Gastroesophageal sphincter (tissue), 4 donors: ENCODE results near the gene CTCFL. TPM values are rescaled to one million over a fixed set of nuclear protein-coding genes. Genes with fewer than 3 reads are reported as not detected.

ENCODE experiments used
- ATAC-seq: fragments of 150-250 bp; one replicate; pipeline ENCODE4 v1.9.1; 2016; ENCODE audit warnings: mild to moderate bottlenecking, moderate library complexity
- H3K27ac ChIP-seq, 4 donors: fragments of 200-600 bp; sonication (generic) in 3 of 4; 1 replicate in 3 of 4; 2 replicates in 1 of 4; pipeline ENCODE4 v1.5.1; 2016 to 2019
- H3K27me3 ChIP-seq: fragments of 200-600 bp; sonication (generic); one replicate; pipeline ENCODE4 v1.5.1; 2019
- H3K36me3 ChIP-seq, 2 donors: fragments of 200-600 bp; sonication (generic); one replicate each; pipeline ENCODE4 v1.5.1; 2019; ENCODE audit warnings: control low read depth in 1 of 2
- H3K4me1 ChIP-seq, 3 donors: fragments of 200-600 bp; sonication (generic); 1 replicate in 2 of 3; 2 replicates in 1 of 3; pipeline ENCODE4 v1.5.1; 2016 to 2019; ENCODE audit warnings: control low read depth in 2 of 3
- H3K4me3 ChIP-seq, 2 donors: fragments of 200-600 bp; sonication (generic); one replicate each; pipeline ENCODE4 v1.5.1; 2019; ENCODE audit warnings: mild to moderate bottlenecking in 1 of 2, moderate library complexity in 1 of 2
- H3K9me3 ChIP-seq, 3 donors: fragments of 200-600 bp; sonication (generic); one replicate each; pipeline ENCODE4 v1.5.1; 2017 to 2019; ENCODE audit warnings: control low read depth in 2 of 3
- CTCF ChIP-seq, 4 experiments: fragments of 200-600 bp in 2 of 4; fragments of 450-650 bp in 2 of 4; sonication (generic) in 1 of 4; IDR thresholded peaks; one replicate each; pipeline ENCODE4 v1.5.1; 2017 to 2019; ENCODE audit warnings: antibody characterized with exemption in 4 of 4, mild to moderate bottlenecking in 2 of 4, moderate library complexity in 2 of 4
- EP300 ChIP-seq: sonication (generic); formaldehyde crosslinking; IDR thresholded peaks from one replicate; pipeline ENCODE4 v1.6.1; 2017; ENCODE audit warnings: antibody characterized with exemption, mild to moderate bottlenecking
- POLR2A ChIP-seq, 2 donors: fragments of 450-650 bp; IDR thresholded peaks; one replicate each; pipeline ENCODE4 v1.6.1; 2017; ENCODE audit warnings: antibody characterized with exemption in 2 of 2, mild to moderate bottlenecking in 2 of 2, moderate library complexity in 1 of 2
- POLR2AphosphoS5 ChIP-seq: sonication (generic); formaldehyde crosslinking; IDR thresholded peaks from one replicate; pipeline ENCODE4 v1.6.1; 2017; ENCODE audit warnings: antibody characterized with exemption
- WGBS, 2 donors: methylation state at CpG; one replicate each; pipeline ENCODE4 v1.1.5; 2018; ENCODE audit warnings: low coverage in 1 of 2; 5-methylcytosine and 5-hydroxymethylcytosine counted together
- total RNA-seq, 4 donors: library from RNA; depleted of rRNA; stranded (reverse); fragments of >200 nt; gene quantifications; one replicate each; pipeline ENCODE4 v1.1.0, GENCODE V29; 2016

Gene CTCFL
- total RNA-seq, 4 donors from 2014 or later, result not detected

GRCh38 chr20:57556980-57557274 is 32.0 kb upstream of the CTCFL start:
- Histone ChIP-seq H3K4me3 (no peak overlapping the region), H3K27me3 (peaks cover 29% of the 10 kb centered on the region), H3K36me3 (no peaks in the 10 kb centered on the region), H3K9me3 (no peaks in the 10 kb centered on the region), H3K4me1 (peaks cover 0 to 7% (median 0%) of the 10 kb centered on the region in 3 donors), H3K27ac (no peak overlapping the region)
- no peak for ATAC-seq
- no peak for TF ChIP-seq POLR2AphosphoS5
- TF ChIP-seq EP300, result no peak
- TF ChIP-seq POLR2A (IDR thresholded peaks at IDR 0.05), result no peak
- TF ChIP-seq CTCF (IDR thresholded peaks at IDR 0.05), result no peak
- no CpG with 5 or more reads among the region's 3 CpGs for WGBS, 2 donors

- H3K4me3 ChIP-seq, result no peak overlapping the region
- H3K4me1 ChIP-seq, result no peaks in the 10 kb centered on the region
- 74 to 82% methylated on average over 5 to 10 of the region's 11 CpGs for WGBS, 2 donors
- peaks cover 29% of the 10 kb centered on the region for H3K27me3 ChIP-seq
- no peak for ATAC-seq
- H3K36me3 ChIP-seq, result no peaks in the 10 kb centered on the region
- no peak for TF ChIP-seq CTCF (IDR thresholded peaks at IDR 0.05)
- TF ChIP-seq EP300, result no peak
- no peak for TF ChIP-seq POLR2A (IDR thresholded peaks at IDR 0.05)
- no peak for TF ChIP-seq POLR2AphosphoS5
- H3K27ac ChIP-seq, result no peak overlapping the region
- no peaks in the 10 kb centered on the region for H3K9me3 ChIP-seq
These were observed 30.7 kb upstream of the CTCFL start for GRCh38 chr20:57555457-57556184.

- Histone ChIP-seq H3K4me1 (no peaks in the 10 kb centered on the region), H3K36me3 (no peaks in the 10 kb centered on the region), H3K9me3 (no peaks in the 10 kb centered on the region), H3K27ac (no peak overlapping the region), H3K4me3 (no peak overlapping the region), H3K27me3 (peaks cover 18% of the 10 kb centered on the region)
- 78 to 81% methylated on average over 7 to 11 of the region's 11 CpGs for WGBS, 2 donors
- TF ChIP-seq POLR2A (IDR thresholded peaks at IDR 0.05) (no peak), EP300 (no peak), POLR2AphosphoS5 (no peak), CTCF (IDR thresholded peaks at IDR 0.05) (no peak)
- ATAC-seq, result no peak
These were observed 28.6 kb upstream of the CTCFL start for GRCh38 chr20:57553376-57554018.

GRCh38 chr20:57552471-57552870 is 27.5 kb upstream of the CTCFL start:
- Histone ChIP-seq H3K36me3 (no peaks in the 10 kb centered on the region), H3K4me1 (peaks cover 0 to 1% (median 0%) of the 10 kb centered on the region in 3 donors), H3K4me3 (no peak overlapping the region), H3K27ac (no peak overlapping the region), H3K9me3 (no peaks in the 10 kb centered on the region), H3K27me3 (peaks cover 10% of the 10 kb centered on the region)
- TF ChIP-seq POLR2A (IDR thresholded peaks at IDR 0.05), result no peak
- no peak for TF ChIP-seq CTCF (IDR thresholded peaks at IDR 0.05)
- no peak for TF ChIP-seq EP300
- no peak for TF ChIP-seq POLR2AphosphoS5
- no peak for ATAC-seq
- 90 to 91% methylated on average over 2 to 6 of the region's 6 CpGs for WGBS, 2 donors
